H9 (cell line): ENCODE data around the gene KCNJ12. TPM values are rescaled to one million over a fixed set of nuclear protein-coding genes. Genes with fewer than 3 reads are reported as not detected.

Experiments
- DNase-seq: peaks from one replicate; pipeline ENCODE4 v3.0.0-alpha.2; 2017
- H2AFZ ChIP-seq: one replicate; pipeline ENCODE4 v1.6.1; 2013; ENCODE audit warnings: mild to moderate bottlenecking, low read length, control low read depth, moderate library complexity
- H2AK5ac ChIP-seq: 2 replicates; pipeline ENCODE4 v1.6.1; 2013; ENCODE audit warnings: low read length, control low read depth, mixed read lengths; ENCODE audit not compliant: insufficient read length
- H2BK120ac ChIP-seq: one replicate; pipeline ENCODE4 v1.6.1; 2013; ENCODE audit warnings: low read depth, mild to moderate bottlenecking, low read length, control low read depth, inconsistent platforms; ENCODE audit not compliant: poor library complexity, severe bottlenecking
- H2BK12ac ChIP-seq: 2 replicates; pipeline ENCODE4 v1.6.1; 2013; ENCODE audit warnings: low read length, control low read depth, mixed read lengths, low read depth; ENCODE audit not compliant: insufficient read length
- H2BK15ac ChIP-seq: 2 replicates; pipeline ENCODE4 v1.6.1; 2013; ENCODE audit warnings: low read depth, low read length, control low read depth
- H2BK20ac ChIP-seq: one replicate; pipeline ENCODE4 v1.6.1; 2013; ENCODE audit warnings: low read depth, mild to moderate bottlenecking, low read length, control low read depth, inconsistent platforms; ENCODE audit not compliant: poor library complexity, severe bottlenecking
- H2BK5ac ChIP-seq: 2 replicates; pipeline ENCODE4 v1.6.1; 2013; ENCODE audit warnings: low read length, control low read depth, mixed read lengths; ENCODE audit not compliant: insufficient read length
- H3K14ac ChIP-seq: 2 replicates; pipeline ENCODE4 v1.6.1; 2013; ENCODE audit warnings: low read length, control low read depth; ENCODE audit not compliant: insufficient read depth
- H3K18ac ChIP-seq: 2 replicates; pipeline ENCODE4 v1.6.1; 2013; ENCODE audit warnings: low read depth, mild to moderate bottlenecking, mixed read lengths, low read length, control low read depth; ENCODE audit not compliant: insufficient read length
- H3K23ac ChIP-seq: 2 replicates; pipeline ENCODE4 v1.6.1; 2013; ENCODE audit warnings: low read length, control low read depth, mixed read lengths, low read depth; ENCODE audit not compliant: insufficient read length
- H3K23me2 ChIP-seq: 2 replicates; pipeline ENCODE4 v1.6.1; 2013; ENCODE audit warnings: low read depth, mild to moderate bottlenecking, mixed read lengths, low read length, control low read depth; ENCODE audit not compliant: insufficient read length, poor library complexity, severe bottlenecking
- H3K27ac ChIP-seq: 2 replicates; pipeline ENCODE4 v1.5.1; 2013; ENCODE audit warnings: low read length, control low read depth, mixed read lengths, low read depth; ENCODE audit not compliant: insufficient read length
- H3K27me3 ChIP-seq: 2 replicates; pipeline ENCODE4 v1.6.1; 2013; ENCODE audit warnings: low read length, control low read depth, inconsistent platforms; ENCODE audit not compliant: insufficient read depth
- H3K4ac ChIP-seq: 2 replicates; pipeline ENCODE4 v1.6.1; 2013; ENCODE audit warnings: low read depth, mild to moderate bottlenecking, control low read depth, inconsistent platforms, low read length, moderate library complexity
- H3K4me1 ChIP-seq: 2 replicates; pipeline ENCODE4 v1.6.1; 2013; ENCODE audit warnings: low read length, control low read depth, inconsistent platforms; ENCODE audit not compliant: insufficient read depth
- H3K4me2 ChIP-seq: 2 replicates; pipeline ENCODE4 v1.6.1; 2013; ENCODE audit warnings: low read length, control low read depth, mixed read lengths; ENCODE audit not compliant: insufficient read length, insufficient read depth
- H3K56ac ChIP-seq: 2 replicates; pipeline ENCODE4 v1.6.1; 2013; ENCODE audit warnings: low read depth, mild to moderate bottlenecking, mixed read lengths, low read length, control low read depth; ENCODE audit not compliant: insufficient read length
- H3K79me1 ChIP-seq: 2 replicates; pipeline ENCODE4 v1.6.1; 2013; ENCODE audit warnings: low read depth, mild to moderate bottlenecking, moderate library complexity, low read length, control low read depth, inconsistent platforms; ENCODE audit not compliant: insufficient read depth, poor library complexity, severe bottlenecking
- H3K79me2 ChIP-seq: 2 replicates; pipeline ENCODE4 v1.6.1; 2013; ENCODE audit warnings: low read length, control low read depth, inconsistent platforms; ENCODE audit not compliant: insufficient read depth
- H3K9ac ChIP-seq: 2 replicates; pipeline ENCODE4 v1.6.1; 2013; ENCODE audit warnings: low read length, control low read depth, mixed read lengths; ENCODE audit not compliant: insufficient read length; ENCODE audit errors: extremely low read depth
- H3K9me3 ChIP-seq: one replicate; pipeline ENCODE4 v1.6.1; 2013; ENCODE audit warnings: low read depth, low read length, inconsistent platforms; ENCODE audit not compliant: control insufficient read depth
- H3T11ph ChIP-seq: one replicate; pipeline ENCODE4 v1.6.1; 2013; ENCODE audit warnings: mild to moderate bottlenecking, low read length, control low read depth, inconsistent platforms
- H4K20me1 ChIP-seq: one replicate; pipeline ENCODE4 v1.6.1; 2013; ENCODE audit not compliant: control insufficient read depth, insufficient read length, insufficient read depth
- H4K5ac ChIP-seq: 2 replicates; pipeline ENCODE4 v1.6.1; 2013; ENCODE audit warnings: low read depth, mild to moderate bottlenecking, mixed read lengths, low read length, control low read depth; ENCODE audit not compliant: insufficient read length
- H4K8ac ChIP-seq: replicated peaks from 2 replicates; pipeline ENCODE4 v1.6.1; 2013; ENCODE audit warnings: low read length, control low read depth, mixed read lengths, low read depth; ENCODE audit not compliant: insufficient read length
- H4K91ac ChIP-seq: 2 replicates; pipeline ENCODE4 v1.6.1; 2013; ENCODE audit warnings: low read depth, mild to moderate bottlenecking, moderate library complexity, mixed read lengths, low read length, control low read depth; ENCODE audit not compliant: insufficient read length
- H3K27ac Mint-ChIP-seq, 3 experiments: 2 replicates in 2 of 3; 3 replicates in 1 of 3; pipeline ENCODE4 v1.8.0; 2020 to 2021; ENCODE audit warnings: mixed read lengths in 3 of 3, mild to moderate bottlenecking in 1 of 3, moderate library complexity in 1 of 3
- H3K27me3 Mint-ChIP-seq: 2 replicates; pipeline ENCODE4 v1.8.0; 2021; ENCODE audit warnings: low read depth, mild to moderate bottlenecking, moderate library complexity, mixed read lengths
- H3K36me3 Mint-ChIP-seq, 3 experiments: 2 replicates in 2 of 3; 3 replicates in 1 of 3; pipeline ENCODE4 v1.8.0; 2020 to 2021; ENCODE audit warnings: low read depth in 3 of 3, mixed read lengths in 3 of 3; ENCODE audit not compliant: insufficient read depth in 1 of 3
- H3K4me1 Mint-ChIP-seq, 2 experiments: 2 replicates each; pipeline ENCODE4 v1.8.0; 2020; ENCODE audit warnings: mixed read lengths in 2 of 2
- H3K4me3 Mint-ChIP-seq, 2 experiments: 2 replicates in 1 of 2; 3 replicates in 1 of 2; pipeline ENCODE4 v1.8.0; 2020 to 2021; ENCODE audit warnings: mild to moderate bottlenecking in 2 of 2, mixed read lengths in 2 of 2, moderate library complexity in 1 of 2
- H3K9me3 Mint-ChIP-seq, 2 experiments: 2 replicates in 1 of 2; 3 replicates in 1 of 2; pipeline ENCODE4 v1.8.0; 2020; ENCODE audit warnings: mild to moderate bottlenecking in 2 of 2, mixed read lengths in 2 of 2, moderate library complexity in 1 of 2
- CTCF ChIP-seq: fragments of 200-600 bp; sonication (generic); conservative IDR thresholded peaks from 3 replicates; pipeline ENCODE4 v1.8.0; 2021; ENCODE audit warnings: antibody characterized with exemption, mild to moderate bottlenecking
- WGBS: extraction: QIAGEN DNeasy Blood & Tissue Kit; methylation state at CpG from one replicate; pipeline ENCODE4 v1.1.7; 2013; ENCODE audit warnings: missing lambda C conversion rate, low lambda C conversion rate, mixed read lengths; ENCODE audit not compliant: insufficient read length; ENCODE audit errors: extremely low coverage; 5-methylcytosine and 5-hydroxymethylcytosine counted together
- total RNA-seq: library from RNA; stranded (reverse); gene quantifications from 2 replicates; pipeline ENCODE4 v1.2.1, GENCODE V29; 2021

The KCNJ12 gene
- total RNA-seq, 1 experiment from 2014 or later: 0.39 TPM

DNA sequence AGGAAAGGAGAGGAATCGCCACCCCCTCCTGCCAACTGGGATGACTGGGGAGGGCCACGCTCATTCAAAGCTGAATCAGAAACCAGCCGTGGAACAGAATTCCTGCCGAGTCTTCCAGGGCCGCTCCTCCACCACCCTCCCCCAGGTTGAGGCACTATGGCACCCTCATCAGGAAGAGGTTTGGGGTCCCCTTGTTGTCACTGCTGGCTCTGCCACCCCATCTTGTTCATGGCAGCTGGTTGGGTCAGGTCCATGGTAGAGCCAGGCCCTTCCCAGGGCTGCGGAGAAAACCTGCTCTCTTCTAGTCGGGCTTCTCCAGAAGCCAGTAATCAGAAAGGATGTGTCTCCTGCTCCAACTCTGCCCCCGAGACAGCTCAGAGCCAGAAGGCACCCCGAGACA is 41.8 kb downstream of the KCNJ12 start:
- Histone ChIP-seq H4K91ac (no peak overlapping the region), H3K4ac (no peak overlapping the region), H3K18ac (no peak overlapping the region), H2BK15ac (no peak overlapping the region), H2BK5ac (no peak overlapping the region), H3K14ac (no peak overlapping the region), H3K79me1 (no peaks in the 10 kb centered on the region), H3K9ac (no peak overlapping the region), H2AFZ (no peak overlapping the region), H2BK20ac (no peak overlapping the region), H3K56ac (no peak overlapping the region), H3K4me1 (no peaks in the 10 kb centered on the region), H3K4me2 (no peak overlapping the region), H3K27me3 (no peaks in the 10 kb centered on the region), H4K20me1 (no peaks in the 10 kb centered on the region), H3K23me2 (no peaks in the 10 kb centered on the region), H3K23ac (no peak overlapping the region), H4K8ac (no peak overlapping the region), H3K9me3 (no peaks in the 10 kb centered on the region), H4K5ac (no peak overlapping the region), H3T11ph (no peak overlapping the region), H2BK12ac (no peak overlapping the region), H2AK5ac (no peak overlapping the region), H2BK120ac (no peak overlapping the region), H3K27ac (no peak overlapping the region), H3K79me2 (no peaks in the 10 kb centered on the region)
- Mint-ChIP-seq H3K36me3 (no peaks in the 10 kb centered on the region; a peak in 1 of 7 replicates), H3K4me1 (no peaks in the 10 kb centered on the region), H3K27me3 (peaks cover 2% of the 10 kb centered on the region; the same call in 1 of the 2 replicates), H3K9me3 (peaks cover 8 to 13% of the 10 kb centered on the region in 2 experiments; a peak in 4 of 5 replicates), H3K27ac (no peak overlapping the region), H3K4me3 (no peak overlapping the region)
- WGBS: no CpG with 5 or more reads among the region's 9 CpGs
- TF ChIP-seq CTCF: no peak
- no peak for DNase-seq
